NCI-H128 (cell line): ENCODE results near the gene TMEM30B.
"Not testable (repeated sequence)": the region's sequence is repeated elsewhere in the genome, so short reads cannot be mapped to it uniquely, and the experiment has no call there.

ENCODE experiments used
- DNase-seq: peaks from one replicate; lab custom pipeline; 2025; ENCODE audit not compliant: unreplicated experiment; lab: John Stamatoyannopoulos, UW

Gene TMEM30B

GRCh38 chr14:61266891-61267740, 14.0 kb downstream of the TMEM30B start:
- no peak for DNase-seq

- DNase-seq = no peak
Observed at GRCh38 chr14:61266436-61266835, 14.7 kb downstream of the TMEM30B start.

- DNase-seq = no peak
Observed at GRCh38 chr14:61264651-61265050, 16.5 kb downstream of the TMEM30B start.

GRCh38 chr14:61264010-61264571, 17.0 kb downstream of the TMEM30B start:
- no peak for DNase-seq

GRCh38 chr14:61262082-61262481, 19.1 kb downstream of the TMEM30B start:
- no peak for DNase-seq

- DNase-seq = no peak
Observed at GRCh38 chr14:61260939-61261776, 20.0 kb downstream of the TMEM30B start.

GRCh38 chr14:61258985-61259384, 22.2 kb downstream of the TMEM30B start:
- no peak for DNase-seq

- peak; percentile 72 for DNase-seq
Observed at GRCh38 chr14:61257469-61258057, 23.6 kb downstream of the TMEM30B start.

- DNase-seq = no peak
Observed at GRCh38 chr14:61256826-61257468, 24.2 kb downstream of the TMEM30B start.

- no peak for DNase-seq
Observed at GRCh38 chr14:61255968-61256367, 25.2 kb downstream of the TMEM30B start.

GRCh38 chr14:61254808-61255526, 26.2 kb downstream of the TMEM30B start:
- no peak for DNase-seq

- DNase-seq = no peak
Observed at GRCh38 chr14:61253064-61253738, 27.9 kb downstream of the TMEM30B start.

- DNase-seq = peak; percentile 73
Observed at GRCh38 chr14:61252369-61253063, 28.6 kb downstream of the TMEM30B start.

GRCh38 chr14:61250063-61250462, 31.1 kb downstream of the TMEM30B start:
- DNase-seq = no peak

GRCh38 chr14:61247935-61248334, 33.2 kb downstream of the TMEM30B start:
- DNase-seq = no peak

GRCh38 chr14:61246721-61247120, 34.4 kb downstream of the TMEM30B start:
- DNase-seq = no peak

GRCh38 chr14:61244009-61244408, 37.1 kb downstream of the TMEM30B start:
- no peak for DNase-seq

- DNase-seq = no peak
Observed at GRCh38 chr14:61240206-61240605, 40.9 kb downstream of the TMEM30B start.

GRCh38 chr14:61239285-61239684, 41.9 kb downstream of the TMEM30B start:
- DNase-seq = not testable (repeated sequence)
